HepG2 (cell line): ENCODE measurements around the gene SRRM2. TPM values are rescaled to one million over a fixed set of nuclear protein-coding genes. Genes with fewer than 3 reads are reported as not detected.

ENCODE experiments used
- CCDC6 ChIP-seq: sonication (generic); formaldehyde crosslinking; IDR thresholded peaks from 2 replicates; pipeline ENCODE4 v1.8.1; 2022; ENCODE audit warnings: mild to moderate bottlenecking, missing genetic modification reagents, moderate library complexity
- CHCHD3 ChIP-seq: sonication (generic); formaldehyde crosslinking; IDR thresholded peaks from 2 replicates; pipeline ENCODE4 v1.8.0; 2022; ENCODE audit warnings: mild to moderate bottlenecking, missing genetic modification reagents, moderate library complexity
- ELF4 ChIP-seq: sonication (generic); formaldehyde crosslinking; IDR thresholded peaks from 2 replicates; pipeline ENCODE4 v1.5.0; 2020; ENCODE audit warnings: missing genetic modification reagents, mild to moderate bottlenecking, moderate library complexity, borderline replicate concordance
- FOXK1 ChIP-seq: sonication (generic); formaldehyde crosslinking; IDR thresholded peaks from 2 replicates; pipeline ENCODE4 v1.4.0; 2020; ENCODE audit warnings: low read depth, missing genetic modification reagents, borderline replicate concordance
- GLI4 ChIP-seq: sonication (generic); formaldehyde crosslinking; IDR thresholded peaks from 2 replicates; pipeline ENCODE4 v1.5.1; 2020; ENCODE audit warnings: missing genetic modification reagents, mild to moderate bottlenecking, moderate library complexity, borderline replicate concordance
- HMGA1 ChIP-seq: sonication (generic); formaldehyde crosslinking; conservative IDR thresholded peaks from 2 replicates; pipeline ENCODE4 v1.4.0; 2020; ENCODE audit warnings: missing genetic modification reagents
- MED13 ChIP-seq: sonication (generic); formaldehyde crosslinking; IDR thresholded peaks from 2 replicates; pipeline ENCODE4 v1.5.0; 2020; ENCODE audit warnings: missing genetic modification reagents
- NFIC ChIP-seq: IDR thresholded peaks from 2 replicates; pipeline ENCODE4 v1.6.1; 2012; ENCODE audit warnings: mild to moderate bottlenecking, low read length, inconsistent platforms
- POGZ ChIP-seq: sonication (generic); formaldehyde crosslinking; IDR thresholded peaks from 2 replicates; pipeline ENCODE4 v1.4.0; 2020; ENCODE audit warnings: mild to moderate bottlenecking, missing genetic modification reagents
- SRSF9 ChIP-seq: fragments of 200-400 bp; formaldehyde crosslinking; IDR thresholded peaks from 2 replicates; pipeline ENCODE4 v1.6.1; 2018; ENCODE audit warnings: borderline replicate concordance, mild to moderate bottlenecking, low read depth, low read length; ENCODE audit not compliant: insufficient read depth, poor library complexity, severe bottlenecking
- WIZ ChIP-seq: sonication (generic); formaldehyde crosslinking; IDR thresholded peaks from 2 replicates; pipeline ENCODE4 v1.5.1; 2020; ENCODE audit warnings: mild to moderate bottlenecking, missing genetic modification reagents
- ZBTB1 ChIP-seq: sonication (generic); formaldehyde crosslinking; IDR thresholded peaks from 2 replicates; pipeline ENCODE4 v1.4.0; 2020; ENCODE audit warnings: missing genetic modification reagents, borderline replicate concordance
- ZNF709 ChIP-seq: sonication (generic); formaldehyde crosslinking; IDR thresholded peaks from 2 replicates; pipeline ENCODE4 v1.5.0; 2020; ENCODE audit warnings: mild to moderate bottlenecking, missing genetic modification reagents
- ZNF841 ChIP-seq: sonication (generic); formaldehyde crosslinking; IDR thresholded peaks from 2 replicates; pipeline ENCODE4 v1.8.1; 2023; ENCODE audit warnings: missing genetic modification reagents, borderline replicate concordance
- polyA plus RNA-seq, 8 experiments: library from polyadenylated mRNA; depleted of rRNA in 3 of 8; stranded (reverse) in 7 of 8; unstranded in 1 of 8; fragments of >200 nt; fragmentation: Illumina TruSeq in 4 of 8; extraction: Trizol in 4 of 8; gene quantifications; 2 replicates each; pipeline versions ENCODE4 v1.2.1 to v1.2.3, GENCODE V29; 2011 to 2016; ENCODE audit warnings: low read depth in 4 of 8, missing spikeins in 1 of 8, mixed read lengths in 1 of 8; ENCODE audit not compliant: insufficient read depth in 1 of 8
- total RNA-seq, 5 experiments: library from RNA; depleted of rRNA; stranded (reverse); fragments of >200 nt; fragmentation: Illumina TruSeq; extraction: Trizol; gene quantifications; 2 replicates each; pipeline ENCODE4 v1.2.3, GENCODE V29; 2016; ENCODE audit warnings: low read depth in 1 of 5
- TF ChIP-seq, protein P1 (sequence below): sonication (generic); formaldehyde crosslinking; IDR thresholded peaks from 2 replicates; pipeline ENCODE4 v1.4.0; 2020; ENCODE audit warnings: missing genetic modification reagents, borderline replicate concordance
- TF ChIP-seq, protein P2 (sequence below): sonication (generic); formaldehyde crosslinking; IDR thresholded peaks from 2 replicates; pipeline ENCODE4 v1.5.1; 2020; ENCODE audit warnings: mild to moderate bottlenecking, missing genetic modification reagents
- TF ChIP-seq, protein P3 (sequence below): sonication (generic); formaldehyde crosslinking; conservative IDR thresholded peaks from 2 replicates; pipeline ENCODE4 v1.4.0; 2020; ENCODE audit warnings: missing genetic modification reagents
- TF ChIP-seq, protein P4 (sequence below): sonication (generic); formaldehyde crosslinking; IDR thresholded peaks from 2 replicates; pipeline ENCODE4 v1.4.0; 2020; ENCODE audit warnings: mild to moderate bottlenecking, low read depth, missing genetic modification reagents

The SRRM2 gene
- total and polyA plus RNA-seq, 2 of the 13 experiments (the other 11 are each of a cell fraction or from before 2014, with no cell fraction given), result 50.4 to 112 TPM

DNA sequence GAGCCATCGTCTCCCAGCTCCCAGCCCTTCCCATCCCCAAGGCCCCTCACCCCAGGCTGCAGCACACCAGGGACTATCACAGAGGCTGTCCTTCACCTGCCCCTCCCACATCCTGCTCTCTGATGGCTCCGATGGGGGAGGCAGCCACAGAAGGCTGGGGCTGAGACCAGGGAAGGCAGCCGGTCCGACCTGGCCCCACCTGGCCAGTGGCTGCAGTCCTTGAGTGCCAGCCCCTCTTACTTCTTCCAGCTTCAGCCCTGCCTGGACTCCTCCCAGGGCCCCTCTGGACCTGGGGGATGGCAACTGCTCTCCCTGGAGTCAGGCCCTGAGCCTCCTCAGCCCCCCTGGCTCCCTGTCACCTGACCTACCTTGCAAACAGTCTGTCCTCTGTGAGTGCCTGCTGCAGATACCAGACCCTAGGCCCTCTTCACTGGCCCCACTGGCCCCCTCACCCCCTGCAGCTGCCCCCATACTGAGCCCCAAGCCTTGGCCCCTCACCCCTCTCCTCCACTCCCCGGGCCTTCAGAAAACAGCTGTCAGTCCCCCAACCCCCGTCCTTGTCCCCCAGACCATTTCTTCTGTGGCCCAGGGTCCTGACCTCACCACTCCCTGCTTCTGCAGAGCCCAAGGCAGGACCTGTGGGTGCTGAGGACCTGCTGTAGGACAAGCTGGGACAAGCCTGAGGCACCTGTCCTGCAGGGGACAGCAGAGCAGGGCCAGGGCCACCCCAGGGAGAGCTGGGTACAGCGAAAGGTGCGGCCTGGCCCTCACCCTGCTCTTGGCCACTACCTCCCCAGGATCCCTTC is 12.6 kb upstream of the SRRM2 start (continued):
- TF ChIP-seq, protein P1, sequence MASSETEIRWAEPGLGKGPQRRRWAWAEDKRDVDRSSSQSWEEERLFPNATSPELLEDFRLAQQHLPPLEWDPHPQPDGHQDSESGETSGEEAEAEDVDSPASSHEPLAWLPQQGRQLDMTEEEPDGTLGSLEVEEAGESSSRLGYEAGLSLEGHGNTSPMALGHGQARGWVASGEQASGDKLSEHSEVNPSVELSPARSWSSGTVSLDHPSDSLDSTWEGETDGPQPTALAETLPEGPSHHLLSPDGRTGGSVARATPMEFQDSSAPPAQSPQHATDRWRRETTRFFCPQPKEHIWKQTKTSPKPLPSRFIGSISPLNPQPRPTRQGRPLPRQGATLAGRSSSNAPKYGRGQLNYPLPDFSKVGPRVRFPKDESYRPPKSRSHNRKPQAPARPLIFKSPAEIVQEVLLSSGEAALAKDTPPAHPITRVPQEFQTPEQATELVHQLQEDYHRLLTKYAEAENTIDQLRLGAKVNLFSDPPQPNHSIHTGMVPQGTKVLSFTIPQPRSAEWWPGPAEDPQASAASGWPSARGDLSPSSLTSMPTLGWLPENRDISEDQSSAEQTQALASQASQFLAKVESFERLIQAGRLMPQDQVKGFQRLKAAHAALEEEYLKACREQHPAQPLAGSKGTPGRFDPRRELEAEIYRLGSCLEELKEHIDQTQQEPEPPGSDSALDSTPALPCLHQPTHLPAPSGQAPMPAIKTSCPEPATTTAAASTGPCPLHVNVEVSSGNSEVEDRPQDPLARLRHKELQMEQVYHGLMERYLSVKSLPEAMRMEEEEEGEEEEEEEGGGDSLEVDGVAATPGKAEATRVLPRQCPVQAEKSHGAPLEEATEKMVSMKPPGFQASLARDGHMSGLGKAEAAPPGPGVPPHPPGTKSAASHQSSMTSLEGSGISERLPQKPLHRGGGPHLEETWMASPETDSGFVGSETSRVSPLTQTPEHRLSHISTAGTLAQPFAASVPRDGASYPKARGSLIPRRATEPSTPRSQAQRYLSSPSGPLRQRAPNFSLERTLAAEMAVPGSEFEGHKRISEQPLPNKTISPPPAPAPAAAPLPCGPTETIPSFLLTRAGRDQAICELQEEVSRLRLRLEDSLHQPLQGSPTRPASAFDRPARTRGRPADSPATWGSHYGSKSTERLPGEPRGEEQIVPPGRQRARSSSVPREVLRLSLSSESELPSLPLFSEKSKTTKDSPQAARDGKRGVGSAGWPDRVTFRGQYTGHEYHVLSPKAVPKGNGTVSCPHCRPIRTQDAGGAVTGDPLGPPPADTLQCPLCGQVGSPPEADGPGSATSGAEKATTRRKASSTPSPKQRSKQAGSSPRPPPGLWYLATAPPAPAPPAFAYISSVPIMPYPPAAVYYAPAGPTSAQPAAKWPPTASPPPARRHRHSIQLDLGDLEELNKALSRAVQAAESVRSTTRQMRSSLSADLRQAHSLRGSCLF (CRISPR knock-in tag), result no peak
- TF ChIP-seq MED13 (CRISPR knock-in tag), result no peak
- TF ChIP-seq HMGA1 (CRISPR knock-in tag), result no peak
- no peak for TF ChIP-seq CHCHD3 (CRISPR knock-in tag)
- no peak for TF ChIP-seq SRSF9
- TF ChIP-seq GLI4 (CRISPR knock-in tag), result no peak
- TF ChIP-seq FOXK1 (CRISPR knock-in tag), result no peak
- no peak for TF ChIP-seq WIZ (CRISPR knock-in tag)
- TF ChIP-seq, protein P2, sequence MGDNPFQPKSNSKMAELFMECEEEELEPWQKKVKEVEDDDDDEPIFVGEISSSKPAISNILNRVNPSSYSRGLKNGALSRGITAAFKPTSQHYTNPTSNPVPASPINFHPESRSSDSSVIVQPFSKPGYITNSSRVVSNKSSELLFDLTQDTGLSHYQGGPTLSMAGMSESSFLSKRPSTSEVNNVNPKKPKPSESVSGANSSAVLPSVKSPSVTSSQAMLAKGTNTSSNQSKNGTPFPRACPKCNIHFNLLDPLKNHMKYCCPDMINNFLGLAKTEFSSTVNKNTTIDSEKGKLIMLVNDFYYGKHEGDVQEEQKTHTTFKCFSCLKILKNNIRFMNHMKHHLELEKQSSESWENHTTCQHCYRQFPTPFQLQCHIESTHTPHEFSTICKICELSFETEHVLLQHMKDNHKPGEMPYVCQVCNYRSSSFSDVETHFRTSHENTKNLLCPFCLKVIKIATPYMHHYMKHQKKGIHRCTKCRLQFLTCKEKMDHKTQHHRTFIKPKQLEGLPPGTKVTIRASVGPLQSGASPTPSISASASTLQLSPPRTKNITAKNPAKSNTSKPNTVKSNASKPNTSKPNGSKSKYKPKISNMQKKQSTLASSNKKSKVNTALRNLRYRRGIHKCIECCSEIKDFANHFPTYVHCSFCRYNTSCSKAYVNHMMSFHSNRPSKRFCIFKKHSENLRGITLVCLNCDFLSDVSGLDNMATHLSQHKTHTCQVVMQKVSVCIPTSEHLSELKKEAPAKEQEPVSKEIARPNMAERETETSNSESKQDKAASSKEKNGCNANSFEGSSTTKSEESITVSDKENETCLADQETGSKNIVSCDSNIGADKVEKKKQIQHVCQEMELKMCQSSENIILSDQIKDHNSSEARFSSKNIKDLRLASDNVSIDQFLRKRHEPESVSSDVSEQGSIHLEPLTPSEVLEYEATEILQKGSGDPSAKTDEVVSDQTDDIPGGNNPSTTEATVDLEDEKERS (CRISPR knock-in tag), result no peak
- TF ChIP-seq ZNF841 (CRISPR knock-in tag), result no peak
- TF ChIP-seq, protein P3, sequence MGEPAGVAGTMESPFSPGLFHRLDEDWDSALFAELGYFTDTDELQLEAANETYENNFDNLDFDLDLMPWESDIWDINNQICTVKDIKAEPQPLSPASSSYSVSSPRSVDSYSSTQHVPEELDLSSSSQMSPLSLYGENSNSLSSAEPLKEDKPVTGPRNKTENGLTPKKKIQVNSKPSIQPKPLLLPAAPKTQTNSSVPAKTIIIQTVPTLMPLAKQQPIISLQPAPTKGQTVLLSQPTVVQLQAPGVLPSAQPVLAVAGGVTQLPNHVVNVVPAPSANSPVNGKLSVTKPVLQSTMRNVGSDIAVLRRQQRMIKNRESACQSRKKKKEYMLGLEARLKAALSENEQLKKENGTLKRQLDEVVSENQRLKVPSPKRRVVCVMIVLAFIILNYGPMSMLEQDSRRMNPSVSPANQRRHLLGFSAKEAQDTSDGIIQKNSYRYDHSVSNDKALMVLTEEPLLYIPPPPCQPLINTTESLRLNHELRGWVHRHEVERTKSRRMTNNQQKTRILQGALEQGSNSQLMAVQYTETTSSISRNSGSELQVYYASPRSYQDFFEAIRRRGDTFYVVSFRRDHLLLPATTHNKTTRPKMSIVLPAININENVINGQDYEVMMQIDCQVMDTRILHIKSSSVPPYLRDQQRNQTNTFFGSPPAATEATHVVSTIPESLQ, result no peak
- no peak for TF ChIP-seq ELF4
- TF ChIP-seq POGZ (CRISPR knock-in tag), result no peak
- TF ChIP-seq ZBTB1, result no peak
- TF ChIP-seq NFIC, result no peak
- TF ChIP-seq CCDC6, result no peak
- TF ChIP-seq, protein P4, sequence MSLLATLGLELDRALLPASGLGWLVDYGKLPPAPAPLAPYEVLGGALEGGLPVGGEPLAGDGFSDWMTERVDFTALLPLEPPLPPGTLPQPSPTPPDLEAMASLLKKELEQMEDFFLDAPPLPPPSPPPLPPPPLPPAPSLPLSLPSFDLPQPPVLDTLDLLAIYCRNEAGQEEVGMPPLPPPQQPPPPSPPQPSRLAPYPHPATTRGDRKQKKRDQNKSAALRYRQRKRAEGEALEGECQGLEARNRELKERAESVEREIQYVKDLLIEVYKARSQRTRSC (CRISPR knock-in tag), result no peak
- TF ChIP-seq ZNF709 (CRISPR knock-in tag), result no peak
